NT2/D1 (cell line): Measurements from ENCODE around the gene FGD4.

Source experiments
- SUZ12 ChIP-seq: IDR thresholded peaks from 2 replicates; pipeline ENCODE4 v1.6.1; 2011; ENCODE audit not compliant: insufficient read length, insufficient read depth; ENCODE audit errors: extremely low read depth
- YY1 ChIP-seq: IDR thresholded peaks from 2 replicates; pipeline ENCODE4 v1.6.1; 2011; ENCODE audit not compliant: insufficient read length, insufficient read depth
- ZNF274 ChIP-seq: IDR thresholded peaks from 2 replicates; pipeline ENCODE4 v1.6.1; 2011; ENCODE audit warnings: mild to moderate bottlenecking, low read depth, low read length

- TF ChIP-seq ZNF274 (no peak), SUZ12 (no peak), YY1 (no peak)
Observed at GRCh38 chr12:32489070-32489469, 89.7 kb downstream of the FGD4 start.
